ENCODE data around the gene TDRD9. TPM values are rescaled to one million over a fixed set of nuclear protein-coding genes. Genes with fewer than 3 reads are reported as not detected.

TDRD9 gene
- total RNA-seq, 1 experiment from 2014 or later: not detected

Other genes with a start within 250 kb of the TDRD9 start
- gene XRCC3, start 213.0 kb upstream of the TDRD9 start, total RNA-seq (2014; rRNA removed; shearing (Covaris generic)): 52.7 and 53.0 TPM in 2 replicates
- gene ZFYVE21, start 212.6 kb upstream of the TDRD9 start, total RNA-seq (2014; rRNA removed; shearing (Covaris generic)): 18.1 and 23.4 TPM in 2 replicates
- 9.4 and 12.8 TPM in 2 replicates for gene PPP1R13B, start 80.9 kb upstream of the TDRD9 start, total RNA-seq (2014; rRNA removed; shearing (Covaris generic))
- gene RD3L, start 14.1 kb downstream of the TDRD9 start, total RNA-seq (2014; rRNA removed; shearing (Covaris generic)): not detected in 2 replicates
- gene ASPG, start 157.2 kb downstream of the TDRD9 start, total RNA-seq (2014; rRNA removed; shearing (Covaris generic)): not detected in 2 replicates
- 19.8 and 21.2 TPM in 2 replicates for gene KIF26A, start 210.1 kb downstream of the TDRD9 start, total RNA-seq (2014; rRNA removed; shearing (Covaris generic))